Heart left ventricle (tissue), 13 donors: Measurements from ENCODE around the gene CEP350.

Experiments used
- CTCF ChIP-seq, 12 donors: fragments of 200-600 bp; sonication (generic) in 4 of 12; IDR thresholded peaks; one replicate each; pipeline versions ENCODE4 v1.5.0 to v1.8.0; 2018 to 2022; ENCODE audit warnings: antibody characterized with exemption in 12 of 12, mild to moderate bottlenecking in 5 of 12
- POLR2A ChIP-seq, 2 donors: fragments of 450-650 bp; IDR thresholded peaks; one replicate each; pipeline ENCODE4 v1.6.1; 2017; ENCODE audit warnings: antibody characterized with exemption in 2 of 2, mild to moderate bottlenecking in 2 of 2, moderate library complexity in 2 of 2
- donor health status: ischemic (EF 13 %, LVEDD 7.1; RV severe dilation, severe dysfunction).
- donor health status: DM: no; HTN: yes; CAD: no.
- donor health status: DM: no; HTN: no; CAD: no.
- donor health status: ischemic (EF 25% LVEDD 6.9; RV normal size, moderate dysfunction).
- donor health status: ischemic (EF 25% LVEDD 5.7; RV mildly dilated, moderate dysfunction).
- donor health status: ischemic (EF 35%, LVEDD 5.7; RV mildly dilated, moderate dysfunction).
- donor health status: nonischemic (EF 11% LVEDD 7.7; RV severe dilation, severe dysfunction).
- donor health status: DM: yes; HTN: yes; CAD: no.
- donor health status: PGD.
- donor health status: ischemic (EF 29% LVEDD 5.4; RV normal size, mild dysfunction).
- donor health status: nonischemic (EF 23%, LVEDD 6.1; RV moderate dilation, normal function).

DNA sequence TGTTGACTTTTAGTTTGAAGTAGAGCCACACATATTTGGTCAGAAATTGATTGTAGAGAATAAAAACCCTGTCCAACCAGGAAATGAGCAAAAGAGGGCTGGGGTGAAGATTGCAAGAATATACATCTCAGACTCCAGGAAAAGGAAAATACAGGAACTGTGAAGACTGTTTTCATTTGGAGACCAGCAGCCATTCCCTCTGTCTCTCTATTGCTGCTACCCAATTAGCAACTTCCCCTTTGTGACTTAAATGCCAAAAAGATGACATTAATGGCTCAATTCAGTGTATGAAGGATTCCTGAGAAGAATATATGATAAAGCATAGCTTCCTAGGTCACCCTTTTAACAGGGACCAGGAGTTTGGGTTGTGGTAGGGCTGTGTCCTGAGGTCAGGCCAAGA, 31.6 kb upstream of the CEP350 start:
- no peak for TF ChIP-seq CTCF (IDR thresholded peaks at IDR 0.05)
- TF ChIP-seq POLR2A (IDR thresholded peaks at IDR 0.05): no peak
